H1 (cell line): ENCODE results near the gene PIP5K1B. TPM values are rescaled to one million over a fixed set of nuclear protein-coding genes. Genes with fewer than 3 reads are reported as not detected.

ENCODE experiments used
- CTCF ChIA-PET: fragments of 300-600 bp; sonication (Branson Sonifier 250); formaldehyde crosslinking; loops from one replicate; lab custom pipeline; 2021; ENCODE audit not compliant: partially characterized antibody; lab: Charles Lee
- POLR2A ChIA-PET: fragments of 300-600 bp; sonication (Branson Sonifier 250); formaldehyde crosslinking; loops from one replicate; lab custom pipeline; 2021; ENCODE audit warnings: inconsistent platforms; ENCODE audit not compliant: partially characterized antibody; lab: Charles Lee
- DNase-seq, 2 experiments: peaks; one replicate each; pipeline versions ENCODE4 v3.0.0 to v3.0.0-alpha.2; 2010 to 2022; ENCODE audit warnings: low spot score in 2 of 2, low read depth in 1 of 2, mixed read lengths in 1 of 2
- FAIRE-seq: peaks from 2 replicates; lab custom pipeline; 2011; peaks lifted over from hg19 to GRCh38; lab: Jason Lieb, UNC
- H2AFZ ChIP-seq: 2 replicates; pipeline ENCODE4 v1.8.1; 2012; ENCODE audit warnings: low read length, inconsistent platforms
- H2AK5ac ChIP-seq: 2 replicates; pipeline ENCODE4 v1.6.1; 2013; ENCODE audit warnings: low read depth, low read length
- H2BK120ac ChIP-seq: replicated peaks from 2 replicates; pipeline ENCODE3; 2013; ENCODE audit warnings: low read depth, low read length, inconsistent platforms
- H2BK12ac ChIP-seq: 2 replicates; pipeline ENCODE4 v1.6.1; 2013; ENCODE audit warnings: low read depth, low read length
- H2BK15ac ChIP-seq: 2 replicates; pipeline ENCODE4 v1.6.1; 2013; ENCODE audit warnings: low read length
- H2BK20ac ChIP-seq: 2 replicates; pipeline ENCODE4 v1.6.1; 2013; ENCODE audit warnings: low read length
- H2BK5ac ChIP-seq: 2 replicates; pipeline ENCODE4 v1.6.1; 2013; ENCODE audit warnings: low read depth, low read length
- H3K14ac ChIP-seq: 2 replicates; pipeline ENCODE4 v1.6.1; 2013; ENCODE audit warnings: inconsistent platforms; ENCODE audit not compliant: insufficient read length
- H3K18ac ChIP-seq: 2 replicates; pipeline ENCODE4 v1.6.1; 2013; ENCODE audit warnings: low read length; ENCODE audit errors: extremely low read depth
- H3K23ac ChIP-seq: 2 replicates; pipeline ENCODE4 v1.6.1; 2013; ENCODE audit warnings: inconsistent platforms; ENCODE audit not compliant: insufficient read length
- H3K23me2 ChIP-seq: 2 replicates; pipeline ENCODE4 v1.6.1; 2013; ENCODE audit warnings: low read depth, low read length
- H3K27ac ChIP-seq: 2 replicates; pipeline ENCODE4 v1.6.1; 2011; ENCODE audit warnings: low read depth, low read length, inconsistent platforms
- H3K27me3 ChIP-seq, 4 experiments: replicated peaks in 1 of 4; 1 replicate in 1 of 4; 2 replicates in 3 of 4; pipeline versions ENCODE4 v1.6.1 to v1.8.1; 2011 to 2013; ENCODE audit warnings: low read length in 3 of 4, mild to moderate bottlenecking in 3 of 4, inconsistent platforms in 2 of 4, mixed read lengths in 2 of 4, moderate library complexity in 1 of 4; ENCODE audit not compliant: control insufficient read depth in 3 of 4, insufficient read depth in 3 of 4; ENCODE audit errors: extremely low read depth in 1 of 4
- H3K36me3 ChIP-seq, 4 experiments: 2 replicates each; pipeline versions ENCODE4 v1.6.1 to v1.8.1; 2011 to 2013; ENCODE audit warnings: mild to moderate bottlenecking in 4 of 4, low read length in 3 of 4, moderate library complexity in 2 of 4, control low read depth in 1 of 4, inconsistent platforms in 1 of 4; ENCODE audit not compliant: insufficient read depth in 4 of 4, control insufficient read depth in 2 of 4
- H3K4ac ChIP-seq: replicated peaks from 2 replicates; pipeline ENCODE3; 2013; ENCODE audit warnings: low read length, low read depth, mixed read lengths, inconsistent platforms; ENCODE audit not compliant: insufficient read length
- H3K4me1 ChIP-seq, 4 experiments: replicated peaks in 1 of 4; 1 replicate in 1 of 4; 2 replicates in 3 of 4; pipeline versions ENCODE4 v1.6.1 to v1.8.1; 2011 to 2013; ENCODE audit warnings: low read length in 3 of 4, inconsistent platforms in 2 of 4, mixed read lengths in 1 of 4; ENCODE audit not compliant: insufficient read depth in 4 of 4, control insufficient read depth in 3 of 4
- H3K4me2 ChIP-seq, 2 experiments: 2 replicates each; pipeline versions ENCODE4 v1.6.1 to v1.8.1; 2011 to 2013; ENCODE audit warnings: low read depth in 2 of 2, low read length in 2 of 2, control low read depth in 1 of 2, inconsistent platforms in 1 of 2, mild to moderate bottlenecking in 1 of 2; ENCODE audit not compliant: insufficient read depth in 1 of 2
- H3K4me3 ChIP-seq, 4 experiments: fragments of 200-600, 300-600 bp in 1 of 4; sonication (generic), shearing (Covaris generic), sonication (Bioruptor Twin) in 1 of 4; 2 replicates each; pipeline versions ENCODE4 v1.5.1 to v1.8.1; 2011 to 2016; ENCODE audit warnings: low read length in 4 of 4, low read depth in 3 of 4, control low read depth in 2 of 4, inconsistent platforms in 2 of 4, mild to moderate bottlenecking in 2 of 4, mixed read lengths in 1 of 4, moderate library complexity in 1 of 4; ENCODE audit not compliant: insufficient read depth in 2 of 4; ENCODE audit errors: extremely low read depth in 1 of 4
- H3K56ac ChIP-seq: replicated peaks from 2 replicates; pipeline ENCODE3; 2013; ENCODE audit warnings: low read depth, mild to moderate bottlenecking, mixed read lengths, low read length, inconsistent platforms; ENCODE audit not compliant: insufficient read length
- H3K79me1 ChIP-seq: 2 replicates; pipeline ENCODE4 v1.6.1; 2013; ENCODE audit warnings: low read depth, low read length, control low read depth
- H3K79me2 ChIP-seq, 2 experiments: 2 replicates each; pipeline versions ENCODE4 v1.6.1 to v1.8.1; 2012 to 2013; ENCODE audit warnings: low read length in 2 of 2, mild to moderate bottlenecking in 2 of 2, inconsistent platforms in 1 of 2; ENCODE audit not compliant: insufficient read depth in 2 of 2, control insufficient read depth in 1 of 2
- H3K9ac ChIP-seq, 4 experiments: replicated peaks in 1 of 4; 1 replicate in 1 of 4; 2 replicates in 3 of 4; pipeline versions ENCODE4 v1.6.1 to v1.8.1; 2011 to 2013; ENCODE audit warnings: low read depth in 3 of 4, low read length in 3 of 4, control low read depth in 2 of 4, mild to moderate bottlenecking in 2 of 4, moderate library complexity in 2 of 4, inconsistent platforms in 1 of 4; ENCODE audit errors: extremely low read depth in 1 of 4
- H3K9me3 ChIP-seq, 2 experiments: 2 replicates each; pipeline versions ENCODE4 v1.6.1 to v1.8.1; 2012 to 2013; ENCODE audit warnings: mild to moderate bottlenecking in 2 of 2, moderate library complexity in 2 of 2, control low read depth in 1 of 2, inconsistent platforms in 1 of 2, low read depth in 1 of 2, low read length in 1 of 2, mixed read lengths in 1 of 2; ENCODE audit not compliant: insufficient read depth in 2 of 2
- H4K20me1 ChIP-seq, 2 experiments: replicated peaks in 1 of 2; 2 replicates each; pipeline versions ENCODE3 to v1.8.1; 2011 to 2013; ENCODE audit warnings: inconsistent platforms in 2 of 2, low read length in 2 of 2, mild to moderate bottlenecking in 1 of 2; ENCODE audit not compliant: insufficient read depth in 2 of 2, control insufficient read depth in 1 of 2
- H4K5ac ChIP-seq: 2 replicates; pipeline ENCODE4 v1.6.1; 2013; ENCODE audit warnings: low read length, low read depth, mixed read lengths, inconsistent platforms; ENCODE audit not compliant: insufficient read length
- H4K8ac ChIP-seq: 2 replicates; pipeline ENCODE4 v1.8.0; 2013; ENCODE audit warnings: mild to moderate bottlenecking, moderate library complexity, low read length, inconsistent platforms; ENCODE audit not compliant: insufficient read depth; ENCODE audit errors: extremely low read depth
- H4K91ac ChIP-seq: replicated peaks from 2 replicates; pipeline ENCODE3; 2013; ENCODE audit warnings: low read length, mixed read lengths, inconsistent platforms; ENCODE audit not compliant: insufficient read length
- ASH2L ChIP-seq: fragments of 200-600, 300-600 bp; sonication (generic); IDR thresholded peaks from one replicate; pipeline ENCODE4 v1.7.1; 2017; ENCODE audit warnings: low read length
- BCL11A ChIP-seq, 2 experiments: IDR thresholded peaks; one replicate each; pipeline ENCODE4 v1.6.1; 2011; ENCODE audit warnings: low read depth in 2 of 2, low read length in 2 of 2, mild to moderate bottlenecking in 2 of 2
- EZH2 ChIP-seq: fragments of 200-600 bp; sonication (generic); IDR thresholded peaks from 2 replicates; pipeline ENCODE4 v1.7.1; 2012; ENCODE audit warnings: low read depth, mild to moderate bottlenecking, moderate library complexity, low read length, inconsistent platforms; ENCODE audit not compliant: severe bottlenecking
- HDAC2 ChIP-seq, 2 experiments: fragments of 300-600 bp in 1 of 2; sonication (generic) in 1 of 2; IDR thresholded peaks; 2 replicates each; pipeline ENCODE4 v1.6.1; 2011 to 2012; ENCODE audit warnings: low read depth in 2 of 2, low read length in 2 of 2, mild to moderate bottlenecking in 2 of 2, moderate library complexity in 2 of 2, borderline replicate concordance in 1 of 2, inconsistent platforms in 1 of 2
- POU5F1 ChIP-seq: IDR thresholded peaks from 2 replicates; pipeline ENCODE4 v1.6.1; 2011; ENCODE audit warnings: low read depth, mild to moderate bottlenecking, low read length, moderate library complexity
- RXRA ChIP-seq: IDR thresholded peaks from 2 replicates; pipeline ENCODE4 v1.6.1; 2011; ENCODE audit warnings: low read depth, mild to moderate bottlenecking, low read length, moderate library complexity; ENCODE audit not compliant: insufficient read depth
- SUZ12 ChIP-seq: fragments of 200-600 bp; sonication (generic); IDR thresholded peaks from 2 replicates; pipeline ENCODE4 v1.6.1; 2012; ENCODE audit warnings: mild to moderate bottlenecking, inconsistent platforms, low read length, moderate library complexity, mixed read lengths
- TAF1 ChIP-seq: IDR thresholded peaks from 2 replicates; pipeline ENCODE4 v1.6.1; 2011; ENCODE audit warnings: mild to moderate bottlenecking, low read depth, low read length
- WGBS, 2 experiments: shearing (Covaris generic) in 1 of 2; methylation state at CpG; one replicate each; pipeline versions ENCODE4 v1.1.6 to v1.1.7; 2013 to 2015; ENCODE audit warnings: low lambda C conversion rate in 2 of 2, mixed read lengths in 2 of 2, inconsistent platforms in 1 of 2, low coverage in 1 of 2, missing lambda C conversion rate in 1 of 2; ENCODE audit not compliant: insufficient replicate concordance in 2 of 2, insufficient coverage in 1 of 2, insufficient read length in 1 of 2; ENCODE audit errors: extremely low coverage in 1 of 2, missing lambda C conversion rate in 1 of 2; 5-methylcytosine and 5-hydroxymethylcytosine counted together
- polyA plus RNA-seq, 7 experiments: library from polyadenylated mRNA; depleted of rRNA in 3 of 7; stranded (reverse) in 5 of 7; unstranded in 2 of 7; fragments of >200 nt in 5 of 7; fragments of 200-250 nt in 2 of 7; gene quantifications; 1 replicate in 5 of 7; 2 replicates in 1 of 7; 4 replicates in 1 of 7; pipeline versions ENCODE4 v1.2.1 to v1.2.3, GENCODE V29; 2011 to 2013; ENCODE audit warnings: missing spikeins in 2 of 7, mixed read lengths in 2 of 7
- total RNA-seq: library from RNA; stranded (reverse); fragmentation: NEBNext Ultra II Directional; extraction: Animal tissue kit (Norgen Biotek cat#: 25700); gene quantifications from 2 replicates; pipeline ENCODE4 v1.2.1, GENCODE V29; 2021

Gene PIP5K1B
- total and polyA plus RNA-seq, 2 of the 8 experiments (the other 6 are each of a cell fraction or from before 2014, with no cell fraction given): 4.7 to 7.7 TPM

- H3K4me1 ChIP-seq: peaks cover 0 to 5% (median 0%) of the 10 kb centered on the region in 4 experiments; a peak in 2 of 7 replicates
- no peak overlapping the region for H2AK5ac ChIP-seq
- H3K23me2 ChIP-seq: no peaks in the 10 kb centered on the region
- no peak overlapping the region for H3K9ac ChIP-seq
- DNase-seq (no peak), FAIRE-seq (peak; percentile 36)
- no peaks in the 10 kb centered on the region for H4K20me1 ChIP-seq
- H3K23ac ChIP-seq: no peak overlapping the region
- no peak overlapping the region for H2BK5ac ChIP-seq
- no peak overlapping the region for H4K91ac ChIP-seq
- no peak overlapping the region for H3K27ac ChIP-seq
- no peaks in the 10 kb centered on the region for H3K27me3 ChIP-seq
- no peak overlapping the region for H3K4me3 ChIP-seq
- H2BK120ac ChIP-seq: no peak overlapping the region
- no peak overlapping the region for H3K4ac ChIP-seq
- no peak overlapping the region for H2AFZ ChIP-seq
- no peaks in the 10 kb centered on the region for H3K79me1 ChIP-seq
- no peak overlapping the region for H4K5ac ChIP-seq
- H4K8ac ChIP-seq: no peak overlapping the region
- H3K79me2 ChIP-seq: no peaks in the 10 kb centered on the region
- H3K18ac ChIP-seq: no peak overlapping the region
- no peak overlapping the region for H3K4me2 ChIP-seq
- H3K9me3 ChIP-seq: no peaks in the 10 kb centered on the region
- no peak overlapping the region for H2BK20ac ChIP-seq
- H3K56ac ChIP-seq: no peak overlapping the region
- H2BK15ac ChIP-seq: no peak overlapping the region
- 97% methylated on average over 2 of the region's 2 CpGs; no CpG with 5 or more reads in 1 of the 2 experiments for WGBS, 2 experiments
- ChIA-PET POLR2A (interaction anchor here (0.6 to 1.4 kb wide), 3 partner anchors 8 to 191 kb away, joined by 3 to 5 read pairs (median 4); no protein-coding TSS in a partner anchor), CTCF (no interaction called here)
- no peak overlapping the region for H2BK12ac ChIP-seq
- no peak overlapping the region for H3K14ac ChIP-seq
- H3K36me3 ChIP-seq: no peaks in the 10 kb centered on the region
- TF ChIP-seq SUZ12: no peak
- no peak for TF ChIP-seq ASH2L
- TF ChIP-seq BCL11A (IDR thresholded peaks at IDR 0.05; ENCODE audit: low read depth in 2 of 2, low read length in 2 of 2): no peak
- TF ChIP-seq EZH2: no peak
- no peak for TF ChIP-seq HDAC2 (IDR thresholded peaks at IDR 0.05; ENCODE audit: borderline replicate concordance in 1 of 2, low read depth in 2 of 2, low read length in 2 of 2)
- TF ChIP-seq POU5F1: no peak
- no peak for TF ChIP-seq RXRA
- no peak for TF ChIP-seq TAF1
Measured at GRCh38 chr9:68759981-68760673, 55.1 kb downstream of the PIP5K1B start.
